ENCODE results near the gene CRTC1. TPM values are rescaled to one million over a fixed set of nuclear protein-coding genes. Genes with fewer than 3 reads are reported as not detected.

The CRTC1 gene
- total RNA-seq, 1 donor from 2014 or later, result 7.0 TPM

GRCh38 chr19:18792661-18793060 lies 109.2 kb downstream of the CRTC1 start:
- no peak for DNase-seq (ENCODE audit: low spot score)
- Mint-ChIP-seq H3K27ac (no peak overlapping the region), H3K27me3 (ENCODE audit: low read depth) (peaks cover 60% of the 10 kb centered on the region), H3K9me3 (no peaks in the 10 kb centered on the region), H3K36me3 (ENCODE audit: low read depth) (no peaks in the 10 kb centered on the region), H3K4me1 (ENCODE audit: low read depth) (peaks cover 6% of the 10 kb centered on the region), H3K4me3 (ENCODE audit: low read depth) (no peak overlapping the region)
- intact Hi-C loops (cut with micrococcal nuclease), result no loop called here

GRCh38 chr19:18793144-18794028 lies 109.9 kb downstream of the CRTC1 start:
- Mint-ChIP-seq H3K4me3 (ENCODE audit: low read depth) (no peak overlapping the region), H3K27ac (no peak overlapping the region), H3K4me1 (ENCODE audit: low read depth) (peaks cover 6% of the 10 kb centered on the region), H3K27me3 (ENCODE audit: low read depth) (peaks cover 56% of the 10 kb centered on the region), H3K36me3 (ENCODE audit: low read depth) (no peaks in the 10 kb centered on the region), H3K9me3 (no peaks in the 10 kb centered on the region)
- intact Hi-C loops (cut with micrococcal nuclease), result no loop called here
- no peak for DNase-seq (ENCODE audit: low spot score)

- Mint-ChIP-seq H3K4me3 (ENCODE audit: low read depth) (no peak overlapping the region), H3K27me3 (ENCODE audit: low read depth) (peaks cover 52% of the 10 kb centered on the region), H3K9me3 (no peaks in the 10 kb centered on the region), H3K36me3 (ENCODE audit: low read depth) (no peaks in the 10 kb centered on the region), H3K27ac (no peak overlapping the region), H3K4me1 (ENCODE audit: low read depth) (peaks cover 6% of the 10 kb centered on the region)
- intact Hi-C loops (cut with micrococcal nuclease), result no loop called here
- no peak for DNase-seq (ENCODE audit: low spot score)
These were observed 110.5 kb downstream of the CRTC1 start for GRCh38 chr19:18794029-18794313.

- intact Hi-C loops (cut with micrococcal nuclease), result no loop called here
- H3K27me3 Mint-ChIP-seq (ENCODE audit: low read depth), result peaks cover 48% of the 10 kb centered on the region
These were observed 111.2 kb downstream of the CRTC1 start for GRCh38 chr19:18794692-18795091.

GRCh38 chr19:18795540-18795939 lies 112.1 kb downstream of the CRTC1 start:
- Mint-ChIP-seq H3K4me3 (ENCODE audit: low read depth) (no peak overlapping the region), H3K27me3 (ENCODE audit: low read depth) (peaks cover 40% of the 10 kb centered on the region), H3K27ac (no peak overlapping the region), H3K4me1 (ENCODE audit: low read depth) (no peaks in the 10 kb centered on the region), H3K36me3 (ENCODE audit: low read depth) (no peaks in the 10 kb centered on the region), H3K9me3 (no peaks in the 10 kb centered on the region)
- intact Hi-C loops (cut with micrococcal nuclease), result no loop called here
- DNase-seq (ENCODE audit: low spot score), result no peak

More at GRCh38 chr19:18794692-18795091, 111.2 kb downstream of the CRTC1 start:
- Mint-ChIP-seq H3K4me3 (ENCODE audit: low read depth) (no peak overlapping the region), H3K27ac (no peak overlapping the region), H3K9me3 (no peaks in the 10 kb centered on the region), H3K4me1 (ENCODE audit: low read depth) (peaks cover 4% of the 10 kb centered on the region), H3K36me3 (ENCODE audit: low read depth) (no peaks in the 10 kb centered on the region)
- no peak for DNase-seq (ENCODE audit: low spot score)

GRCh38 chr19:18796239-18796638 lies 112.8 kb downstream of the CRTC1 start:
- intact Hi-C loops (cut with micrococcal nuclease), result no loop called here
- Mint-ChIP-seq H3K27ac (no peak overlapping the region), H3K9me3 (no peaks in the 10 kb centered on the region), H3K36me3 (ENCODE audit: low read depth) (no peaks in the 10 kb centered on the region), H3K4me3 (ENCODE audit: low read depth) (no peak overlapping the region), H3K4me1 (ENCODE audit: low read depth) (no peaks in the 10 kb centered on the region), H3K27me3 (ENCODE audit: low read depth) (peaks cover 38% of the 10 kb centered on the region)
- DNase-seq (ENCODE audit: low spot score), result no peak

- Mint-ChIP-seq H3K9me3 (no peaks in the 10 kb centered on the region), H3K27me3 (ENCODE audit: low read depth) (peaks cover 20% of the 10 kb centered on the region), H3K4me1 (ENCODE audit: low read depth) (no peaks in the 10 kb centered on the region), H3K27ac (no peak overlapping the region), H3K4me3 (ENCODE audit: low read depth) (no peak overlapping the region), H3K36me3 (ENCODE audit: low read depth) (no peaks in the 10 kb centered on the region)
- intact Hi-C loops (cut with micrococcal nuclease), result no loop called here
- no peak for DNase-seq (ENCODE audit: low spot score)
These were observed 115.2 kb downstream of the CRTC1 start for GRCh38 chr19:18798384-18799352.

GRCh38 chr19:18799389-18799970 lies 116.0 kb downstream of the CRTC1 start:
- peaks cover 16% of the 10 kb centered on the region for H3K27me3 Mint-ChIP-seq (ENCODE audit: low read depth)
- H3K4me1 Mint-ChIP-seq (ENCODE audit: low read depth), result no peaks in the 10 kb centered on the region
- intact Hi-C loops (cut with micrococcal nuclease), result no loop called here
- DNase-seq (ENCODE audit: low spot score), result no peak
- H3K4me3 Mint-ChIP-seq (ENCODE audit: low read depth), result no peak overlapping the region
- no peaks in the 10 kb centered on the region for H3K9me3 Mint-ChIP-seq
- no peak overlapping the region for H3K27ac Mint-ChIP-seq
- no peaks in the 10 kb centered on the region for H3K36me3 Mint-ChIP-seq (ENCODE audit: low read depth)

- H3K27me3 Mint-ChIP-seq (ENCODE audit: low read depth), result peaks cover 13% of the 10 kb centered on the region
- no peaks in the 10 kb centered on the region for H3K4me1 Mint-ChIP-seq (ENCODE audit: low read depth)
- intact Hi-C loops (cut with micrococcal nuclease), result no loop called here
- DNase-seq (ENCODE audit: low spot score), result no peak
- H3K4me3 Mint-ChIP-seq (ENCODE audit: low read depth), result no peak overlapping the region
- H3K9me3 Mint-ChIP-seq, result no peaks in the 10 kb centered on the region
- no peaks in the 10 kb centered on the region for H3K36me3 Mint-ChIP-seq (ENCODE audit: low read depth)
- no peak overlapping the region for H3K27ac Mint-ChIP-seq
These were observed 116.6 kb downstream of the CRTC1 start for GRCh38 chr19:18800079-18800478.

GRCh38 chr19:18800636-18801035 lies 117.2 kb downstream of the CRTC1 start:
- Mint-ChIP-seq H3K36me3 (ENCODE audit: low read depth) (no peaks in the 10 kb centered on the region), H3K4me3 (ENCODE audit: low read depth) (no peak overlapping the region), H3K4me1 (ENCODE audit: low read depth) (no peaks in the 10 kb centered on the region), H3K27ac (no peak overlapping the region), H3K9me3 (no peaks in the 10 kb centered on the region), H3K27me3 (ENCODE audit: low read depth) (peaks cover 12% of the 10 kb centered on the region)
- intact Hi-C loops (cut with micrococcal nuclease), result no loop called here
- no peak for DNase-seq (ENCODE audit: low spot score)

- Mint-ChIP-seq H3K36me3 (ENCODE audit: low read depth) (no peaks in the 10 kb centered on the region), H3K9me3 (no peaks in the 10 kb centered on the region), H3K4me3 (ENCODE audit: low read depth) (no peak overlapping the region), H3K27me3 (ENCODE audit: low read depth) (peaks cover 4% of the 10 kb centered on the region), H3K27ac (no peak overlapping the region), H3K4me1 (ENCODE audit: low read depth) (no peaks in the 10 kb centered on the region)
- DNase-seq (ENCODE audit: low spot score), result no peak
- intact Hi-C loops (cut with micrococcal nuclease), result no loop called here
These were observed 118.9 kb downstream of the CRTC1 start for GRCh38 chr19:18802354-18802753.

- Mint-ChIP-seq H3K27me3 (ENCODE audit: low read depth) (peaks cover 2% of the 10 kb centered on the region), H3K36me3 (ENCODE audit: low read depth) (no peaks in the 10 kb centered on the region)
These were observed 120.2 kb downstream of the CRTC1 start for GRCh38 chr19:18803550-18804138.

More at GRCh38 chr19:18803550-18804138, 120.2 kb downstream of the CRTC1 start:
- Mint-ChIP-seq H3K27ac (no peak overlapping the region), H3K9me3 (no peaks in the 10 kb centered on the region), H3K4me3 (ENCODE audit: low read depth) (no peak overlapping the region), H3K4me1 (ENCODE audit: low read depth) (no peaks in the 10 kb centered on the region)
- intact Hi-C loops (cut with micrococcal nuclease), result no loop called here
- DNase-seq (ENCODE audit: low spot score), result no peak
